GM19324 (cell line): ENCODE results near the gene ALKBH5.

ENCODE experiments used
- ATAC-seq: cut with Tn5 transposase; IDR thresholded peaks from one replicate; pipeline ENCODE4 v1.9.1; 2021; ENCODE audit warnings: mild to moderate bottlenecking, moderate library complexity; ENCODE audit not compliant: unreplicated experiment, low FRiP score

Gene ALKBH5

DNA sequence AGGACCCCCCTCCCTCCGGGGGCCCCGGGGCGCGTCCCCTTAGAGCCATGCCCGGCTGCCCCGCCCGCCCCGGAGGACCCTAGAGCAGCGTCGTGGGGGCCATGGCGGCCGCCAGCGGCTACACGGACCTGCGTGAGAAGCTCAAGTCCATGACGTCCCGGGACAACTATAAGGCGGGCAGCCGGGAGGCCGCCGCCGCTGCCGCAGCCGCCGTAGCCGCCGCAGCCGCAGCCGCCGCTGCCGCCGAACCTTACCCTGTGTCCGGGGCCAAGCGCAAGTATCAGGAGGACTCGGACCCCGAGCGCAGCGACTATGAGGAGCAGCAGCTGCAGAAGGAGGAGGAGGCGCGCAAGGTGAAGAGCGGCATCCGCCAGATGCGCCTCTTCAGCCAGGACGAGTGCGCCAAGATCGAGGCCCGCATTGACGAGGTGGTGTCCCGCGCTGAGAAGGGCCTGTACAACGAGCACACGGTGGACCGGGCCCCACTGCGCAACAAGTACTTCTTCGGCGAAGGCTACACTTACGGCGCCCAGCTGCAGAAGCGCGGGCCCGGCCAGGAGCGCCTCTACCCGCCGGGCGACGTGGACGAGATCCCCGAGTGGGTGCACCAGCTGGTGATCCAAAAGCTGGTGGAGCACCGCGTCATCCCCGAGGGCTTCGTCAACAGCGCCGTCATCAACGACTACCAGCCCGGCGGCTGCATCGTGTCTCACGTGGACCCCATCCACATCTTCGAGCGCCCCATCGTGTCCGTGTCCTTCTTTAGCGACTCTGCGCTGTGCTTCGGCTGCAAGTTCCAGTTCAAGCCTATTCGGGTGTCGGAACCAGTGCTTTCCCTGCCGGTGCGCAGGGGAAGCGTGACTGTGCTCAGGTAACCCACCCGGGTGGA is 759 bp downstream of the ALKBH5 start:
- ATAC-seq, result no peak

DNA sequence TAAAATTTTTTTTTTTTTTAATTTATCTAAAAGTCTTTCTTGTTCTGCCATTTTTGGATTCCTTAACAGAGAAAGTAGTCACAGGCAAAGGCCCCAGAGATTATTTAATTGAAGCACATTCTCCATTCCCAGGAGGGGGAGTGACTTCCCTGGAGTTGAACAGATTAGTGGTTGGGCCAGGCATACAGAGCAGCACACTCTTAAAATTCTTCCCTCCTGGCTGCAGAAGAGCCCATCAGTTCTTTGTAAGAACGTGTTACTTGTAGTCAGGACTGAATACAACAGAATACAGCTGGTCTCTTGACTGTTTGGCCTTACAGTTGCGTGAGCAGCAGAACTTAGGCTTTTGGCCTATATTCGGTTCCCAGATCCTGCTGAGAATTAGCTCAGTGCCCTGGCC is 1.8 kb downstream of the ALKBH5 start:
- ATAC-seq, result no peak

DNA sequence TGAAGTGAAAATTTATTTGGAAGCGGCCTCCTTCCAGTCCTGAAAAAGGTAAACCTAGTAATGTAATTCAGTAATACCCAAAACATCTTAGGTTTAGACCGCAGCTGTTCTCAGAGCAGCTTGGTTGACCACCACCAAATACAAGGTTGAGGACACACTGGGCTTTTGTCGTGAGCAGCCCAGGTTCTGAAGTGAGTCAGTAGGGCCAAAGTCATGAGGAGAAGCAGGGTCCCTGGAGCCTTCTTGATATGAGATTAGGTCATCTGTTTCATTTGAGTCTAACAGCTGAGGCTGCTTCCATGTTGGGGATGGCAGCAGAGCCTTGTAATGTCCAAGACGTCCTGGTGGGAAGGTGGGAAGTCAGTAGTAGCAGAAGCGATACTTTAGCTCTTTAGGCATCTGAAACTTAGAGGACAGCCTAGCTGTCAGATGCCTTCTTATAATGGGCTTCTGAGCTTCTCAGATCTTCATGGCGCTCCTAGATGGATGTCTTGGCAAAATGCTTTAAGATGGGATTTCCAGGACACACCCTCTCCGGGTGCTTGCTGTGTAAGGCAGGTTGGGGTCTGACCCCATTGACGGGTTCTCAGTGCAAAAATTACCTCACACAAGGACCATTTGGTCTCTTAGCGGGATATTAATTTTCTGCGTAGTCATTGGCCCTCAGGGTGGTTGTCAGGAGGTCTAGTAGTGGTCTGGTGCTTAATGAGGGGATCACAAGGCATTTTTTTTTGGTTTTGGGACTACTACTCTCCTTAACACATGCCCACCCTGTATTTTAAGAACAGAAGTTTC is 2.4 kb downstream of the ALKBH5 start:
- no peak for ATAC-seq

DNA sequence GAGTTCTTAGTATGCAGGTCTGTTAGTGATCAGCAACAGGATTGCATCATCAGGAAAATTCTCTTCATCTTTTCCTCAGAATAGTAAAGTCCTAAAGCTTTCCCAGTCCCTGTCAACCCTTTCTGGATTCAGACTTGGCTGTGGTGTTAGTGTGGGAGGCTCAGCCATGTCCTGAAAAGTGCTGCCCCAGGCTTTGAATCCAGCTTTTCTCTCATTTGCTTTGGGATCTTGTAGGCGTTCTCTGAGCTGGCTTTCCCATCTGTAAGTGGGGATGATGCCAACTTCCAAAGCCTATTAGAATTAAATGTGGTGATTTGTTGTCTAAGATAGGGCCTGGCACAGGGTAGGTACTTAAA is 3.0 kb downstream of the ALKBH5 start:
- no peak for ATAC-seq

DNA sequence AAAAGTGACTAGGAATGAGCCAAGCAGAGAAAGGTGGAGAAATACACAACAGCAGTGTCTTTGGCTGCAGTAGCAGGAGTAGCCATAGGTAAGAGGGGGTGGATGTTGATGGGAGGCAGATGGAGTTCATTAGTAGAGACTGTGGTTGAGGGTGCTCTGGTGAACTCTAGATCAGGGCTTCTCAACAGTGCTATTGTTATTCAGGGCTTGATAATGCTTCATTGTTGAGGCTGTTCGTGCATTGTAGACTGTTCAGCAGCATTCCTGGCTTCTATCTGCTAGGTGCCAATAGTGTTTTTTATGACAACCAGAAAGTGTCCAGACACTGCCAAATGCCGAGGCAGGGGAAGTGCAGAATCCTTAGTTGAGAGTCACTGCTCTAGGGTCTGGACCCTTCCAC is 3.6 kb downstream of the ALKBH5 start:
- no peak for ATAC-seq

DNA sequence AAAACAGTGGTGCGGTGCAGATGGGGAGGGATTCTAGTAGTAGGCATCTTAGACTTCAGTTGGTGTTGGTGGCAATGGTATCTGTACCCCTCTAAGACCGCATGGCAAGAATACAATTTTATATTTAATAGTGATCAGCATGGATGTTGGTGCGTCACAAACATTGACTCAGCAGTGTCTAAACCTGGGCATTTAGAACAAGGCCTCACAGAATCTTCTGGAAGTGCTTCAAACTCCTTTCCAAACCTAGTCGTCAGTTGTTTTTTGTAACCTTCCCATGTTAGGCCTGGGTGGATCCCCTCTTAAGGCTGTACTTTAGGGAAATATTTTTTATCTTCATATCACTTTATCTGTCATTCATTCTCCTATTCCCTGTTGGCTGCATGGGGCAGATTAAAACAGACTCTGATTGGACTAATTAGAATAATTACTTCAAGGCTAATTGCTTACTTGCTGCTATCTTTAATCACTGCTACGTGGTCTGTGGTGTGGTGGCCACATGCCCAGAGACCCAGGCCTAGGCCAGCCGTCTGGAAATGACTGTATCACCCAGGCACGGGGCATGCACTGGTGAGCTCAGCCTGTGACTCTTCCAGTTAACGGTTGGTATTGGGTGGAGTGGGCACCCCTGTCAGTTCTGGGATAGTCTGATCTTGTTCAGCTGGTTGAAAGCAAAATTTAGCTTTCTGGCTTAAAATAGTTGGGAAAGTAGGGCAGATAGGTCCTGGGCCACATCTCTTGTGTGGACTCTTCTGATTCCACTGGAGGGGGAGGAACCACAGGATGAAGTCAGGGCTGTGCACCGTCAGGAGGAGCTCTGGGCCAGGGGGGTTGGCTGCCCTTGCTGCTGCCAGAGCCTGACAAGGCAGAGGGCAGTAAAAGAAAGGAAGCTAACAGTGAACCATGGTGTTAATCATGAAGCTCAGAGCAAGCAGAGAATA is 4.5 kb downstream of the ALKBH5 start:
- ATAC-seq, result no peak

DNA sequence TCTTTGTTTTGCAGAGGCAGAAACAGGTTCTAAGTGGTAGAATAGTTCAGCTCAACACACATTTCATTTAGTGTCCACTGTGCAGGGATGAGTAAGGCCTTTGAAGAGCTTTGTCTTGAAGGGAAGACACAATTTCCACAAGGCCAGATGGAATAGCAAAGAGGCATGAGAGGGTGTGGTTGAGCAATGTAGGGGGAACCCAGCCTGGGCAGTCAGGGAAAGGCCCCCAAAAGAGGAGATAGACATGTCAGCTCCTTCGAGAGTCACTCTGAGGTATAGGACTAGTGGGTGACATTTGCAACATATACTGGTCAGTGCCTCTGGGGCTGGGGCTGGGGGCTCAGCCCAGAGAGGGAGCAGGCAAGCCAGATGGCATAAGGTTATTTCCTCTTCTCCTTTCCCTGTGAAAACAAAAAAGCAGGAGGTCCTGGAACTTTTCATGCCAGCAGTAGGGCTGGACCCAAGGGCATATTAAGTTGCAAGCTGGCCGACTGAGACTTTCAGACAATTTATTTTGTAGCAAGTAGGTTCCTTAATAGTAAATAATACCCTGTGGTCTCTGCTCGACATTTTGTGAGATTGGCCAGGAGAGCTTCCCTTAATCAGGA is 7.1 kb downstream of the ALKBH5 start:
- ATAC-seq, result no peak

DNA sequence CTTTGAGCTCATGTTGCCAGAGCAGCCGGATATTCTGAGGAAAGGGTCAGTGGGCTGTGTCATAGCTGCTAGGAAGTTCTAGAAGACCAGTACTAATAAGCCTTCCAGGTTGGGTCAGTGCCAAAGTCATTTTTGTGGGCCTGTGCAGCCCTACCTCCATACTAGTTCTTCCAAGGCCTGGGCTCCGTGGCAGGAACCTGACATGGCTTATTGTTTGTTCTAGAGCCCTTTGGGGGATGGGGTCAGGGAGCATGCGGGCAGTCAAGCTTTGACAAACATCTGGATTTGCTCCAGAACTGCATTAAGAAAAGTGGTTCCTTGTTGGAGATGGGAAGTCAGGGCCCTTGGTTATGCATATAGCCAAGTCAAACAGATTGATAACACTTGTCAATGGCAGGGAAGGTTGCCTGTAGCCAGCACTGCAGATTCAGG is 7.6 kb downstream of the ALKBH5 start:
- ATAC-seq, result no peak

DNA sequence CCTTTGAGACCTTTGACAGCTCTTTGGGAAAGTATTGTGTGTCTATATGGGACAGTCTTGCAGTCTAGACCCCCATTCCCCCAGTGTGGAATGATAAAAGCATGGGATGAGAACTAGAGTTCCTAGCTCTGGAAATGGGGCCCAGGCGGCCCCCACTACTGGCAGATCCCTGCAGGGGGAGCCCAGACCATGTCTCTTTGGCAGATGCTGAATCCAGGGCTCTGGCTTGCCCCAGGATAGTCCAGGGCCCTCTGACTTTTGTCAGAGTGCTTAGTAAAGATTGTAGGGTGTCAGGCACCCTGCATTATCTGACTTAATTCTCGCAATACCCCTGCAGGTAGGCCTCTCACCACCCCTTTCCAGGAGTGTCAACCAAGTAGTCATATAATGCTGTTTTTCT is 8.3 kb downstream of the ALKBH5 start:
- no peak for ATAC-seq

DNA sequence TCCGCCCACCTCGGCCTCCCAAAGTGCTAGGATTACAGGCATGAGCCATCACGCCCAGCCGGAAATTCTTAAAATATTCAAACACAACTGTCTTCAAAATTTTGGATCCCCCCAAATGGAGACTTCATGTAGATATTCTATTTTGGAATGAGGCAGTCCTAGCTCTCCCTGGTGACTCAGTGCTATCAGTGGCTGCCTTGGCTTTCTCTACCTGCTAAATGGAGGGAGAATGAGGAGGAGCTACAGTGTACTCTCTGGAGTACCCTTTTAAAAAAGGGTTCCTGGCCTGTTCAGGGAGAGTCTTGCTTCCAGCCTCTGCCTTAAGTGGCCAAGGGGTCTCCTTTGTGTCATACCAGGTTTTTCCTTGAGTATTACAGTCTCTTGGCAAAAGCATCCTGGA is 10.8 kb downstream of the ALKBH5 start:
- ATAC-seq, result no peak

DNA sequence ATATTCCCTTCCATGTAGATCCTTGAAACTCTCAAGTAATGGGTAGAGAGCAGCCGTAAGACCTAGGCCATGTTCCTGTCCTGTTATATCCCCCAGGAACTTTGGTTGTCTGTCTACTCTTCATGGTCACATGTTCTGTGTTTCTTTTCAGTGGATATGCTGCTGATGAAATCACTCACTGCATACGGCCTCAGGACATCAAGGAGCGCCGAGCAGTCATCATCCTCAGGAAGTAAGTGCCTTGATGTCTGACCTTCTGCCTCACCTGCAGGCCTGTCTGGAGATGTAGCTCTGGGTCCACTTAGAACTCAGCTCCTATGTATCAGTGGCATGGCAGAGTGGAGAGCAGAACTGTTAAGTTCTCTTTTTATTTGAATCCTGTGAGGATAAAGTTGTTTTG is 11.2 kb downstream of the ALKBH5 start:
- no peak for ATAC-seq

DNA sequence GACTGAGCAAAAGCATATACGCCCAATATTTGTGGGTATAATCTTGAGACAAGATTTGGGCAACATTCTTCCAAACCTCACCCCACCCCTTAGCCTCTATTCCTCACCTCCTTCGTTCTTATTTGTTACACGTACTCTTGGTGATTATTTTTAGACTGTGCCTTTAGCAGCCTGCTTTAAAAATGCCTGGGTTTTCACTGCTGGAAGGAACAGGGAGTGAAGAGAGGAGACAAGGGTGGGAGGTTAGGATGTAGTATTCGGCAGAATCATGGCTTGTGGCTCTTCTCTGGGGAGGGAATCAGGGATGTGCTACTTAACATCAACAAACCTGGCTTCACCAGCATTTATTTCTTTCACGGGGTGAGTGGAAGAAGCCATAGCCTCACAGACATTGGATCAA is 11.6 kb downstream of the ALKBH5 start:
- ATAC-seq, result no peak

DNA sequence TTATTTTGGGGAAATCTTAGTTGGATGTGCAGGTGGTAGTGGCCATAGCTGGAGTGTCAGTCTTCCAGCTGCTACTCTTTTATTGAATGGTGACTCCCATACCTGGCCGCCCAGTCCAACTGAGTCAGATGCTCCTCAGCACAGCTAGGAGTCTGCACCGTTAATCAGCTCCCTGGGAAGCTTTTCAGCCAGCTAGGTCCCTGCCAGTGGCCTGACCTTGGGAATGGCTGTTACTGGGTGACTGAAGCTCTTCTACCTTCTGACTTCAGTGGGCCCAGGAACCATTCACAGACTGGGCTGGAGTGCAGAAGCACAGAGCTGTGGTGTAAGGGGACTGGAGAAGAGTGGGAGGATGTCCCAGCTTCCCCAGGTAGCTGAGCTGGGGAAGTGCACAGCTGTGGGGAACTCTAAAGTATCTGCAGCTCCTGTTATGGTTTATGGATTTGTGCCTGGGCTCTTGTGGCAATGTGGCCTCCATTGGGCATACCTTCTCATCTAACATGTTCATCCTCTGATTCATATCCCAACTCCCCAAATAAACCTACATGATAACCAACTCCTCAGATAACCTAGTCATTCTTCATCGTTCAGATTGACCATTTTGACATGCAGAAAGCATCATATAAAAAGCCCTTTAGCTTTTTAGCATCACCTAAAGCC is 14.0 kb downstream of the ALKBH5 start:
- no peak for ATAC-seq

DNA sequence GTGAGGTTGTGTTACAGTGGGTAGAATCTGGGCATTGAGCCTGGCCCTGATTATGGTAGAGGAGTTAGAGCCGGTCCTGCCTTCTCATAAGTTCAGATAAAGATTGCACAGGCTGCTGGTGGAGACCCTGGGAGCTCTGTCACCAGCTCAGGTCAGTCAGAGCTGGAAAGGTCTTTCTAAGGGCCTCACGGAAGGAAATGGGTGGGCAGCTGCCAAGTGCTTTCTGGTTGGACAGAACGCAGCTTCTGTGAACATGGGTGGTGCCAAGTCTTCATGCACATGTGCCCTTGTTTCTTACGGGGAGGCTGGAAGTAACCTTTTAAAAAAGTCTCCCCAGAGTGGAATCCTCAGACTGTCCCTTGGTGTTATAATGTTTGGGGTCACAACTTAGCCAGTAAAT is 14.9 kb downstream of the ALKBH5 start:
- ATAC-seq, result no peak

DNA sequence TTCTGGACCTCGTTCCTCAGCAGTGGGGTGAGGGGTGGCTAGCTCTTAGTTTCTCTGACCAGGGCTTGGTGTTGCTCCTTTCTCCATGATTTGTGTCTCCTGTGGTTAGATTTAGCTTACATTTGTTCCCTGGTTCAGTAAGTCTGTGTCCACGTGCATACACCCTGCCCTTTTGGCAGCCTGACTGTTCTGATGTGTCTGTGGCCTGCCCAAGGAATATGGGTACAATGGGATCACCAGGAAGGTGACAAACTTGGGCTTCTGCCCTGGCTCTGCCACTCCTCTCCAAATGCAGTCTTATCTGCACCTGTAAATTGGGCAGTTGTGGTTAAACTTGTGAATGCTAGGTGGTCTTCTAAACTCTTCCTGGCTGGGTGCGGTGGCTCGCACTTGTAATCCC is 17.5 kb downstream of the ALKBH5 start:
- ATAC-seq, result no peak

DNA sequence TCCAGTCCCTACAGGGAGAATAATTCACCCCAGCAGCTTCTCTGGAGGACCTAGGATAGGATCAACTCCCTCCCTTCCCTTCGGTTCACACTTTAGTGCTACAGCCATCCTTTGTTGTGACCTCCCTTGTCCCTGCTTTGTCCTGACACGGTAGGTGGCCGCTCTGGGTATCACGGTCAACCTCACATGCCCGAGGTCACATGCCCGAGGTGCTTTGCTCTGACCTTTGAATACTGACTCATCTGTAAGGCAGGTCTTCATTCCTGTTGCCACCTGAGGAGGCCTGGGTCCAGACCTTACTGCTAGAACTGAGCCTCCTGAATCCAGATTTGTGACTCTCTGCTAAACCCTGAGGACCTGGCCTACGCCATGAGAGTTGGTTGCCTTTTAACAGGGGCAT is 19.7 kb downstream of the ALKBH5 start:
- ATAC-seq, result no peak

DNA sequence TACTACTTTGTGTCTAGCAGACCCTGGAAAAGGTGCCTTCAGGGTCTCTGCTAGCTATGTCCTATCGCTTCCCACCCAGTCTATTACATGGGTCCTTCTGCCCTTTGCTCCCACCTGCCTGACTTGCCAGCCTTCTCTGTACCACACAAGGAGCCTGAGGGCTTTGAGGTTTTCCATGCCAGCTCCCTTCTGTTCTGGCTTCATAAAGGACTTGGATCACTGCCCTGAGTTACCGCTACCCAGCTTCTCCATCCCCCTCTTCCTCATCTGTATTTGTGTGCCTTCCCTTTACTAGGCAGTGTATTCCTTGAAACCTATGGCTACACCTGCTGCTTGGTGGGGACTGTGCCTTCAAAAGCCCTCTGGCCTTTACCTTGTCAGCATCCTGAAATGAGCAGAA is 22.2 kb downstream of the ALKBH5 start:
- no peak for ATAC-seq

DNA sequence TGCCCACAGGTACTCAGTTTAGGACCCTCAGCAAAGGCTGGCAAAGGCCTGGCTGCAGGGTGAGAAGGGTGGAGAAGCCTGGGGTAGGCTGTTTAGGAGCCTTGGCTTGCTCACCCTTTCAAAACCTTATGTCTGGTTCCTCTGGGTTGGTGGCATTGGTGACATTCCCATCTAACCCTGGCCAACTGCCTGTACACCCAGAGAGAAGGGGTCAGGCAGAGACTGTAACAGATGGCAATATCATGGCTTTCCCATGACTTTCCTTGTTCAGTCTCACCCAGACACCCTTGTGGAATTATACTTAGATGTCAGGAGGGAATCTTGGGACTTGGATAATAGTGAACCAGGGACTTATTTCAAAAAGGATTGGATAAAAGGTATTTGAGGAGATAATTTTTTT is 23.3 kb downstream of the ALKBH5 start:
- ATAC-seq, result no peak

DNA sequence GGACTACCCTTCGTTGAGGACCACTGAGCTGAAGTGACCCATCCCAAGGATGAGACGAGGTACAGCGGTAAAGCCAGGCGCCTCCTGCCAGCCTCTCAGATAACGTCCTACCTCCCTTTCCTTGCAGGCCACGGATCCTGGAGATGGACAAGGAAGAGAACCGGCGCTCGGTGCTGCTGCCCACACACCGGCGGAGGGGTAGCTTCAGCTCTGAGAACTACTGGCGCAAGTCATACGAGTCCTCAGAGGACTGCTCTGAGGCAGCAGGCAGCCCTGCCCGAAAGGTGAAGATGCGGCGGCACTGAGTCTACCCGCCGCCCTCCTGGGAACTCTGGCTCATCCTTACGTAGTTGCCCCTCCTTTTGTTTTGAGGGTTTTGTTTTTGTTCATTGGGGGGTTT is 24.5 kb downstream of the ALKBH5 start:
- ATAC-seq, result no peak
